Measurements from ENCODE around the gene CD8B. TPM values are rescaled to one million over a fixed set of nuclear protein-coding genes. Genes with fewer than 3 reads are reported as not detected.

Gene CD8B
- total and polyA plus RNA-seq, 2 donors (not counting 3 experiments of a cell fraction or from before 2014, with no cell fraction given), result not detected

DNA sequence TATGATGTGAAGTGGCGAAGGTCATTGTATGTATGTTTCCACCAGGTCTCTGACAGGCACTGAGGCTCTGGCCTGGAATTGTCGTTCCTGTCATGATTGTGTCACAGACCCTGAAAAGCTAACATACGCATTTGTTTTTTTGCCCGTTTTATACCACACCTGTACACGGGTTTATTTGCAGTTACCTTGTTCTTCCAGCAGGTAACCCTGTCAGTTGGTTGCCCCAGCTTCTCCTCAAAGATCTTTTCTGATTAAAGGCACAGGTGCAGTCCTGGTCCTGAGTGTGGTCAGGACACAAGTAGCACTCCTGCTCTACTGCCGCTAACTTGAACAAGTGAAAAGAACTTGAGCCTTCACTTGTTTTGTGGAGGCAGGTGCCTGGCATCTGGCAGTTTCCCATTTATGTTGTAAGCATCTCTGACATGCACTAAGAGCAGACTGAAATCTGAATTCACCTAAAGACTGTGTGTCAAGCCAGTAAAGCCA is 90.8 kb downstream of the CD8B start:
- no TSS peak for BruUV-seq (replicated peaks)
- FAIRE-seq (no peak), DNase-seq (ENCODE audit: low read depth, low spot score) (no peak)
- H3K79me2 ChIP-seq (ENCODE audit: control insufficient read depth, insufficient read depth, low read length), result no peaks in the 10 kb centered on the region
- no peaks in the 10 kb centered on the region for H4K20me1 ChIP-seq (replicated peaks; ENCODE audit: control insufficient read depth, extremely low read depth, insufficient read depth, low read length)
- ChIA-PET CTCF (no interaction called here), POLR2A (no interaction called here)
- no peaks in the 10 kb centered on the region for H3K9me3 ChIP-seq (replicated peaks; ENCODE audit: control insufficient read depth, insufficient read depth, low read length)
- no peak overlapping the region for H3K9ac ChIP-seq (replicated peaks; ENCODE audit: extremely low read depth, insufficient read depth, low read length)
- H3K27ac ChIP-seq (ENCODE audit: insufficient read depth, low read depth, low read length), result no peak overlapping the region
- peaks cover 0 to 19% of the 10 kb centered on the region in 2 experiments for H3K36me3 ChIP-seq (ENCODE audit: control insufficient read depth in 2 of 2, extremely low read depth in 1 of 2, insufficient read depth in 2 of 2, low read length in 2 of 2)
- intact Hi-C loops (cut with micrococcal nuclease) (no loop called here), dilution Hi-C loops (cut with MboI; ENCODE audit: extremely low pct_ligation_motif_present, low sequenced_read_pairs) (no loop called here)
- no peaks in the 10 kb centered on the region for H3K4me1 ChIP-seq (ENCODE audit: control insufficient read depth, extremely low read depth, insufficient read depth, low read length)
- H3K4me3 ChIP-seq (replicated peaks in 1 of 3; ENCODE audit: insufficient read depth in 1 of 3, low read depth in 1 of 3, low read length in 3 of 3), result no peak overlapping the region
- TF ChIP-seq JUN (IDR thresholded peaks at IDR 0.05; ENCODE audit: borderline replicate concordance, insufficient read depth, insufficient read length, low read depth) (no peak), GATA2 (IDR thresholded peaks at IDR 0.05; ENCODE audit: insufficient read depth, insufficient read length, low read depth, low read length) (no peak), FOS (IDR thresholded peaks at IDR 0.05; ENCODE audit: borderline replicate concordance, insufficient read depth, low read length) (no peak), EZH2 (IDR thresholded peaks at IDR 0.05; ENCODE audit: borderline replicate concordance, low read depth, low read length, severe bottlenecking) (no peak)
- TF ChIP-seq, protein P1, sequence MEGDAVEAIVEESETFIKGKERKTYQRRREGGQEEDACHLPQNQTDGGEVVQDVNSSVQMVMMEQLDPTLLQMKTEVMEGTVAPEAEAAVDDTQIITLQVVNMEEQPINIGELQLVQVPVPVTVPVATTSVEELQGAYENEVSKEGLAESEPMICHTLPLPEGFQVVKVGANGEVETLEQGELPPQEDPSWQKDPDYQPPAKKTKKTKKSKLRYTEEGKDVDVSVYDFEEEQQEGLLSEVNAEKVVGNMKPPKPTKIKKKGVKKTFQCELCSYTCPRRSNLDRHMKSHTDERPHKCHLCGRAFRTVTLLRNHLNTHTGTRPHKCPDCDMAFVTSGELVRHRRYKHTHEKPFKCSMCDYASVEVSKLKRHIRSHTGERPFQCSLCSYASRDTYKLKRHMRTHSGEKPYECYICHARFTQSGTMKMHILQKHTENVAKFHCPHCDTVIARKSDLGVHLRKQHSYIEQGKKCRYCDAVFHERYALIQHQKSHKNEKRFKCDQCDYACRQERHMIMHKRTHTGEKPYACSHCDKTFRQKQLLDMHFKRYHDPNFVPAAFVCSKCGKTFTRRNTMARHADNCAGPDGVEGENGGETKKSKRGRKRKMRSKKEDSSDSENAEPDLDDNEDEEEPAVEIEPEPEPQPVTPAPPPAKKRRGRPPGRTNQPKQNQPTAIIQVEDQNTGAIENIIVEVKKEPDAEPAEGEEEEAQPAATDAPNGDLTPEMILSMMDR (IDR thresholded peaks at IDR 0.05; ENCODE audit: extremely low read depth in 1 of 2, insufficient read depth in 1 of 2, low read depth in 1 of 2, low read length in 2 of 2), result no peak
- no peaks in the 10 kb centered on the region for H3K27me3 ChIP-seq (ENCODE audit: control insufficient read depth in 2 of 2, insufficient read depth in 2 of 2, low read length in 2 of 2)
- no peak overlapping the region for H2AFZ ChIP-seq (ENCODE audit: low read depth, low read length)
- H3K4me2 ChIP-seq (ENCODE audit: insufficient read depth, low read length), result no peak overlapping the region
- no peaks in the 10 kb centered on the region for H3K9me1 ChIP-seq (replicated peaks; ENCODE audit: control insufficient read depth, extremely low read depth, insufficient read depth, low read length)

DNA sequence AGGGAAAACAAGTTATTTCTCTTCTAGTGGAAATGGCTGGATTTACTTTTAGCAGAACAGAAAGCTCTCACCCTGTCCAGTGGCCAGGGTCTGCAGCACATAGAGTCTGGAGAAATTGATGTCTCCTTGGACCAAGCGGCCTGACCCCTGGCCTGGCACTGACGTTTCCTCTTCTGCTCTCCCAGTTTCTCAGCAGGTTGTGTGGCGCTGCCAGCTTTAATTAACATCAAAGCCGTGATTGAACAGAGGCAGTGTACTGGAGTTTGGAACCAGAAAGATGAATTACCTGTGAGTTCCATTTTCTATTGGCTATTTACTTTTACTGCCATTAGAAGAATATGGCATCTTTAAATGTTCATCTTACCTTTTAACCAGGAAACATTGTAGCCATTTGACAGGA is 91.8 kb downstream of the CD8B start:
- no peaks in the 10 kb centered on the region for H3K4me1 ChIP-seq (ENCODE audit: control insufficient read depth, extremely low read depth, insufficient read depth, low read length)

More for the DNA sequence above, 91.8 kb downstream of the CD8B start:
- H4K20me1 ChIP-seq (replicated peaks; ENCODE audit: control insufficient read depth, extremely low read depth, insufficient read depth, low read length), result no peaks in the 10 kb centered on the region
- BruUV-seq (replicated peaks), result no TSS peak
- CTCF ChIA-PET, result no interaction called here
- no peak overlapping the region for H3K27ac ChIP-seq (ENCODE audit: insufficient read depth, low read depth, low read length)
- H3K9ac ChIP-seq (replicated peaks; ENCODE audit: extremely low read depth, insufficient read depth, low read length), result no peak overlapping the region
- FAIRE-seq (no peak), DNase-seq (ENCODE audit: low read depth, low spot score) (no peak)
- TF ChIP-seq EZH2 (IDR thresholded peaks at IDR 0.05; ENCODE audit: borderline replicate concordance, low read depth, low read length, severe bottlenecking) (no peak), MYC (IDR thresholded peaks at IDR 0.05; ENCODE audit: low read depth, low read length) (no peak), JUN (IDR thresholded peaks at IDR 0.05; ENCODE audit: borderline replicate concordance, insufficient read depth, insufficient read length, low read depth) (no peak), POLR2A (IDR thresholded peaks at IDR 0.05; ENCODE audit: low read depth, low read length) (no peak), POLR2AphosphoS5 (IDR thresholded peaks at IDR 0.05; ENCODE audit: insufficient read depth, low read depth, low read length) (no peak), GATA2 (IDR thresholded peaks at IDR 0.05; ENCODE audit: insufficient read depth, insufficient read length, low read depth, low read length) (no peak), FOS (IDR thresholded peaks at IDR 0.05; ENCODE audit: borderline replicate concordance, insufficient read depth, low read length) (no peak)
- TF ChIP-seq, protein P1 (IDR thresholded peaks at IDR 0.05; ENCODE audit: extremely low read depth in 1 of 2, insufficient read depth in 1 of 2, low read depth in 1 of 2, low read length in 2 of 2), result no peak
- TF ChIP-seq, protein P2, sequence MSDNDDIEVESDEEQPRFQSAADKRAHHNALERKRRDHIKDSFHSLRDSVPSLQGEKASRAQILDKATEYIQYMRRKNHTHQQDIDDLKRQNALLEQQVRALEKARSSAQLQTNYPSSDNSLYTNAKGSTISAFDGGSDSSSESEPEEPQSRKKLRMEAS (IDR thresholded peaks at IDR 0.05; ENCODE audit: insufficient read depth, insufficient read length), result no peak
- H3K27me3 ChIP-seq (ENCODE audit: control insufficient read depth in 2 of 2, insufficient read depth in 2 of 2, low read length in 2 of 2), result no peaks in the 10 kb centered on the region
- dilution Hi-C loops (cut with MboI; ENCODE audit: extremely low pct_ligation_motif_present, low sequenced_read_pairs), result no loop called here
- POLR2A ChIA-PET, result no interaction called here
- H3K9me3 ChIP-seq (replicated peaks; ENCODE audit: control insufficient read depth, insufficient read depth, low read length), result no peaks in the 10 kb centered on the region
- H3K4me3 ChIP-seq (replicated peaks in 1 of 3; ENCODE audit: insufficient read depth in 1 of 3, low read depth in 1 of 3, low read length in 3 of 3), result no peak overlapping the region
- H3K9me1 ChIP-seq (replicated peaks; ENCODE audit: control insufficient read depth, extremely low read depth, insufficient read depth, low read length), result no peaks in the 10 kb centered on the region
- H3K79me2 ChIP-seq (ENCODE audit: control insufficient read depth, insufficient read depth, low read length), result no peaks in the 10 kb centered on the region
- peaks cover 0 to 18% of the 10 kb centered on the region in 2 experiments for H3K36me3 ChIP-seq (ENCODE audit: control insufficient read depth in 2 of 2, extremely low read depth in 1 of 2, insufficient read depth in 2 of 2, low read length in 2 of 2)
- intact Hi-C loops (cut with micrococcal nuclease), result no loop called here
- no peak overlapping the region for H2AFZ ChIP-seq (ENCODE audit: low read depth, low read length)
- H3K4me2 ChIP-seq (ENCODE audit: insufficient read depth, low read length), result no peak overlapping the region
